ENCODE results near the gene KISS1.

DNA sequence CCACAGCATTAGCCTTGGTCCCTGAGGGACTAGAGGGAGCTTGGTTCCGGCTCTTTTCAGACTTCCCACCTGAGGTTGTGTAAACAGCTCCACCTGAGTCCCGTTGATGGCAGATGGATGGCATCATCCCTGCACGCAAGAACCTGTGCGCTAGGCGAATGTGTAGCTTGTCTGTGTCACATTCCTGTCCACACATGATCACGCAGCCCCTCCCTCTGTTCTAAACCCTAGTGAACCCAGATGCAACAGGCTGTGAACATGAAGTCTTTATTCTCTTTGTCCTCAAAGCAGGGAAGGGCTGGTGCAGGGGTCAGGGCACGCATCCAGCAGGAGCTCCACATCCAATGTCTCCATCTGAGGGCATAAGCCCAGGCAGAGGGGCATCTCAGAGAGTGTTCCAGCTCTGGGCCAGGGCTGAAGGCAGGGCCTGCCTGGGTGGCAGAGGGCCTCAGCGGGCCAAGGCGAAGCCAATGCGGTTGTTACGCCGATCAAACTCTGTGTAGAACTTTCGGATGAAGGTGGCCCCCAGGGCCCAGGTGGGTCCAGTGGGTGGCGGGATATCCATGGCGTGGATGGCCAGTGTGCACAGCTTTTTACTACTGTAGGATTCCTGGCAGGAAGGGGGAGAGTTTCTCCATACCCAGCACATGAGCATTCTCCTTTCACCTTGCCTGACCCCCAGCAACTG, 41.6 kb downstream of the KISS1 start:
- TF ChIP-seq, protein P1, sequence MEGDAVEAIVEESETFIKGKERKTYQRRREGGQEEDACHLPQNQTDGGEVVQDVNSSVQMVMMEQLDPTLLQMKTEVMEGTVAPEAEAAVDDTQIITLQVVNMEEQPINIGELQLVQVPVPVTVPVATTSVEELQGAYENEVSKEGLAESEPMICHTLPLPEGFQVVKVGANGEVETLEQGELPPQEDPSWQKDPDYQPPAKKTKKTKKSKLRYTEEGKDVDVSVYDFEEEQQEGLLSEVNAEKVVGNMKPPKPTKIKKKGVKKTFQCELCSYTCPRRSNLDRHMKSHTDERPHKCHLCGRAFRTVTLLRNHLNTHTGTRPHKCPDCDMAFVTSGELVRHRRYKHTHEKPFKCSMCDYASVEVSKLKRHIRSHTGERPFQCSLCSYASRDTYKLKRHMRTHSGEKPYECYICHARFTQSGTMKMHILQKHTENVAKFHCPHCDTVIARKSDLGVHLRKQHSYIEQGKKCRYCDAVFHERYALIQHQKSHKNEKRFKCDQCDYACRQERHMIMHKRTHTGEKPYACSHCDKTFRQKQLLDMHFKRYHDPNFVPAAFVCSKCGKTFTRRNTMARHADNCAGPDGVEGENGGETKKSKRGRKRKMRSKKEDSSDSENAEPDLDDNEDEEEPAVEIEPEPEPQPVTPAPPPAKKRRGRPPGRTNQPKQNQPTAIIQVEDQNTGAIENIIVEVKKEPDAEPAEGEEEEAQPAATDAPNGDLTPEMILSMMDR (IDR thresholded peaks at IDR 0.05; ENCODE audit: poor library complexity) = no peak
- no peak for TF ChIP-seq EZH2 (IDR thresholded peaks at IDR 0.05; ENCODE audit: borderline replicate concordance)

All from hepatocyte (in vitro differentiated cells).